HG02981 (cell line): Measurements from ENCODE around the gene PIAS1.
"Not testable (repeated sequence)": the region's sequence is repeated elsewhere in the genome, so short reads cannot be mapped to it uniquely, and the experiment has no call there.

Source experiments
- ATAC-seq: cut with Tn5 transposase; IDR thresholded peaks from one replicate; pipeline ENCODE4 v1.9.1; 2021; ENCODE audit warnings: mild to moderate bottlenecking, moderate library complexity; ENCODE audit not compliant: unreplicated experiment

The PIAS1 gene

GRCh38 chr15:68211656-68212320, 157.7 kb downstream of the PIAS1 start:
- no peak for ATAC-seq

DNA sequence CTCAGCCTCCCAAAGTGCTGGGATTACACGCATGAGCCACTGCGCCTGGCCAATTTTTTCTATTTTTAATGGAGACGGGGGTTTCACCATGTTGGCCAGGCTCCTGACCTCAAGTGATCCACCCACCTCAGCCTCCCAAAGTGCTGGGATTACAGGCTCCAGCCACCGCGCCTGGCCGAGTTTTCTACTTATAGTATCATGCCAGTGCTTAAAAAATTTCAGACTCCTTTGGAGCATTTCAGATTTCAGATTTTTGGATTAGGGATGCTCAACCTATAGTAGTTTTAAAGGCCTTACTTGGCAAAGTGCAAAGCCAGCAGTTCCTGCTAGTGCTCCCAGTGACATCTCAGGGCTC, 159.4 kb downstream of the PIAS1 start:
- ATAC-seq = not testable (repeated sequence)

- ATAC-seq = no peak
These were observed 160.1 kb downstream of the PIAS1 start for GRCh38 chr15:68213991-68214837.

- ATAC-seq = no peak
These were observed 160.7 kb downstream of the PIAS1 start for GRCh38 chr15:68214838-68215254.

DNA sequence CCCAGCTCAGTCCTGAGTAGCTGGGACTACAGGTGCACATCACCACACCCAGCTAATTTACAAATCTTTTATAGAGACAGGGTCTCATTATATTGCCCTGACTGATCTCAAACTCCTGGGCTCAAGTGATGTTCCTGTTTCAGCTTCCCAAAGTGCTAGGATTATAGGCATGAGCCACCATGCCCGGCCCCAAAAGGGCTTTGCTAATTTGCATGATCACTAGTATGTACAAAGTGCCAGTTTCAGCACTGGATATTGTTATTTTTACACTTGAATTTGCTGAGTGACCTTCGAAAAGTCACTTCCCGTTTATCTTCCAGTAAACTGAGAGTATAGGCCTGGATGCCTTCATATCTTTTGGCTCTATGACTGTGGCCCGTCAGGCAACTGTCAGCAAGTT, 163.2 kb downstream of the PIAS1 start:
- ATAC-seq = no peak

- no peak for ATAC-seq
These were observed 164.2 kb downstream of the PIAS1 start for GRCh38 chr15:68218331-68218730.

- ATAC-seq = no peak
These were observed 165.0 kb downstream of the PIAS1 start for GRCh38 chr15:68218847-68219798.

GRCh38 chr15:68220489-68220888, 166.4 kb downstream of the PIAS1 start:
- no peak for ATAC-seq

- no peak for ATAC-seq
These were observed 166.9 kb downstream of the PIAS1 start for GRCh38 chr15:68220967-68221366.

DNA sequence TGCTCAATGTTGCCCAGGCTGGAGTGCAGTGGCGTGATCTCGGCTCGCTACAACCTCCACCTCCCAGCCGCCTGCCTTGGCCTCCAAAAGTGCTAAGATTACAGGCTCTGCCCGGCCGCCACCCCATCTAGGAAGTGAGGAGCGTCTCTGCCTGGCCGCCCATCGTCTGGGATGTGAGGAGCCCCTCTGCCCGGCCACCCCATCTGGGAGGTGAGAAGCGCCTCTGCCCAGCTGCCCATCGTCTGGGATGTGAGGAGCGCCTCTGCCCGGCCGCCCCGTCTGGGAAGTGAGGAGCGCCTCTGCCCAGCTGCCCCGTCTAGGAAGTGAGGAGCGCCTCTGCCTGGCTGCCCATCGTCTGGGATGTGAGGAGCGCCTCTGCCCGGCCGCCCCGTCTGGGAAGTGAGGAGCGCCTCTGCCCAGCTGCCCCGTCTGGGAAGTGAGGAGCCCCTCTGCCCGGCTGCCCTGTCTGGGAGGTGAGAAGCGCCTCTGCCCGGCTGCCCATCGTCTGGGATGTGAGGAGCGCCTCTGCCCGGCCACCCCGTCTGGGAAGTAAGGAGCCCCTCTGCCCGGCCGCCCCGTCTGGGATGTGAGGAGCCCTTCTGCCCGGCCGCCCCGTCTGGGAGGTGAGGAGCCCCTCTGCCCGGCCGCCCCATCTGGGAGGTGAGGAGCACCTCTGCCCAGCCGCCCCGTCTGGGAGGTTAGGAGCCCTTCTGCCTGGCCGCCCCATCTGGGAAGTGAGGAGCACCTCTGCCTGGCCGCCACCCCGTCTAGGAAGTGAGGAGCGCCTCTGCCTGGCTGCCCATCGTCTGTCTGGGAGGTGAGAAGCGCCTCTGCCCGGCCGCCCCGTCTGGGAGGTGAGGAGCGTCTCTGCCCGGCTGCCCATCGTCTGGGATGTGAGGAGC, 167.7 kb downstream of the PIAS1 start:
- not testable (repeated sequence) for ATAC-seq

- ATAC-seq = not testable (repeated sequence)
These were observed 168.3 kb downstream of the PIAS1 start for GRCh38 chr15:68222432-68222743.

GRCh38 chr15:68223171-68223570, 169.1 kb downstream of the PIAS1 start:
- no peak for ATAC-seq

GRCh38 chr15:68224108-68224507, 170.0 kb downstream of the PIAS1 start:
- no peak for ATAC-seq

GRCh38 chr15:68224546-68225250, 170.6 kb downstream of the PIAS1 start:
- ATAC-seq = no peak

GRCh38 chr15:68225442-68225841, 171.3 kb downstream of the PIAS1 start:
- ATAC-seq = not testable (repeated sequence)

DNA sequence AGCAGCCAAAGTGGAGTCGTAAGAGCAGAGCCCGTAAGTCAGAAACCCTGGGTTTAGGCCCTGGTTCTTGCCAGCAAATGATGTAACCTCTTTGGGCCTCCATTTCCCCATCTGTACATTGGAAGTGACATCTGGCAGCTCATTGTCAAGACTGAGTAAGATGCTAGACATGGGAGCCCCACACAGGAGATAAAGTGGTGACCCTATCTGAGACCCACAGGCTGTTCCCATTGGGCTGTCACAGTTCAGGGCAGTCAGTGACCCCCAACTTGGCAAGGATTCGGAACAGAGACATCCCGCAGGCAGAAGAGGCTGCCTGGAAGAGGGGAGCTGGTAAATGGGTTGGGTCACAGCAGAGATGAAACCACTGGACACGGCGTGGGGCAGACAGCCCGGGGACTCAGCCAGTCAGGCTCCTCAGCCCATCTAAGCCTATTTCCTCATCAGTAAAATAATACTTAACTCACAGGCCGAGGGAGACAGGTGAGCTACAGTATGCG, 173.6 kb downstream of the PIAS1 start:
- ATAC-seq = no peak

GRCh38 chr15:68228143-68228970, 174.2 kb downstream of the PIAS1 start:
- no peak for ATAC-seq

DNA sequence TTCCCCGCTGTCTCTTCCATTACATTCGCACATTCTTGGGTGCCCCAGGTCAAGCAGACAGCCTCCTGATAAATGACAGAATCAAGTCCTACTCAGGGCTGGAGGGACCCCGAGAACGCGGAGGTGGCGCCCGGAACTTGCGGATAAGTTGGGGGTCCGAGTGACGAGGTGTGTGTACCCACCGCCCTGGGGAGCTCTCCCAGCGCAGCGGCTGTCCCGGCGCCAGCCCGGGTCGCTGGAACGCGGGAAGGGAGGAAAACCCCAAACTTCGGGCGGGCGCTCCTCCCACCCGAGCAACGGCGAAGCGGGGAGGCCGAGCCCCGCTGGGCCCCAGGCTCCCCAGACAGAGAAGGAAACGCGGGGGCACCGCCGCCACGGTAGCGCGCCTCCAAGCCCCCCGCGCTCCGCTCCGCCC, 174.9 kb downstream of the PIAS1 start:
- ATAC-seq = peak; percentile 3
